GM20000 (cell line): Measurements from ENCODE around the gene ALB.

Experiments used
- DNase-seq: peaks from one replicate; pipeline ENCODE4 v3.0.0; 2012; ENCODE audit warnings: low spot score
- TF ChIP-seq, protein P1 (sequence below): IDR thresholded peaks from 2 replicates; pipeline ENCODE4 v1.5.1; 2012; ENCODE audit warnings: mild to moderate bottlenecking, control low read depth; ENCODE audit errors: extremely low read depth, missing control alignments

ALB gene

DNA sequence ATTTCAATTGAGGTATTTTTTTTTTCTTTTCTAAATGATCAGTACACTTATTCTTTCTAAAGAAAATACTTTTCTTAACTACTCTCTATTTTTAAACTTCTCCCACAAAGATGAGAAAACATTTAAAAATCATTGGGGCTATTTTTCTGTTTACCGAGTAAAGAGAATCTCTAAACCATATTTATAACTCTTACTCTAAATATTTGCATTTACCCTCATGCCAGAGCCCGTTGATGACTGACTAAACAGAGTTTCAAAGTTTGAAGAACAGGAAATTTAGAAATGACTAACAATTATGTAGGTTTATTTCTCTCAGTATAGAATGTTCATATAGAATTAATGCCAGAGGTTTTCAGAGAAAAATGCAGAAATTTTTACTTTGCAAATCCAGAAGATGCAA is 2.7 kb upstream of the ALB start:
- TF ChIP-seq, protein P1, sequence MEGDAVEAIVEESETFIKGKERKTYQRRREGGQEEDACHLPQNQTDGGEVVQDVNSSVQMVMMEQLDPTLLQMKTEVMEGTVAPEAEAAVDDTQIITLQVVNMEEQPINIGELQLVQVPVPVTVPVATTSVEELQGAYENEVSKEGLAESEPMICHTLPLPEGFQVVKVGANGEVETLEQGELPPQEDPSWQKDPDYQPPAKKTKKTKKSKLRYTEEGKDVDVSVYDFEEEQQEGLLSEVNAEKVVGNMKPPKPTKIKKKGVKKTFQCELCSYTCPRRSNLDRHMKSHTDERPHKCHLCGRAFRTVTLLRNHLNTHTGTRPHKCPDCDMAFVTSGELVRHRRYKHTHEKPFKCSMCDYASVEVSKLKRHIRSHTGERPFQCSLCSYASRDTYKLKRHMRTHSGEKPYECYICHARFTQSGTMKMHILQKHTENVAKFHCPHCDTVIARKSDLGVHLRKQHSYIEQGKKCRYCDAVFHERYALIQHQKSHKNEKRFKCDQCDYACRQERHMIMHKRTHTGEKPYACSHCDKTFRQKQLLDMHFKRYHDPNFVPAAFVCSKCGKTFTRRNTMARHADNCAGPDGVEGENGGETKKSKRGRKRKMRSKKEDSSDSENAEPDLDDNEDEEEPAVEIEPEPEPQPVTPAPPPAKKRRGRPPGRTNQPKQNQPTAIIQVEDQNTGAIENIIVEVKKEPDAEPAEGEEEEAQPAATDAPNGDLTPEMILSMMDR = no peak
- no peak for DNase-seq

- no peak for DNase-seq
- TF ChIP-seq, protein P1 = no peak
These were observed 370 bp downstream of the ALB start for GRCh38 chr4:73404457-73404856.

DNA sequence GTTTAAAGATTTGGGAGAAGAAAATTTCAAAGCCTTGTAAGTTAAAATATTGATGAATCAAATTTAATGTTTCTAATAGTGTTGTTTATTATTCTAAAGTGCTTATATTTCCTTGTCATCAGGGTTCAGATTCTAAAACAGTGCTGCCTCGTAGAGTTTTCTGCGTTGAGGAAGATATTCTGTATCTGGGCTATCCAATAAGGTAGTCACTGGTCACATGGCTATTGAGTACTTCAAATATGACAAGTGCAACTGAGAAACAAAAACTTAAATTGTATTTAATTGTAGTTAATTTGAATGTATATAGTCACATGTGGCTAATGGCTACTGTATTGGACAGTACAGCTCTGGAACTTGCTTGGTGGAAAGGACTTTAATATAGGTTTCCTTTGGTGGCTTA is 1.1 kb downstream of the ALB start:
- no peak for DNase-seq
- TF ChIP-seq, protein P1 = no peak

DNA sequence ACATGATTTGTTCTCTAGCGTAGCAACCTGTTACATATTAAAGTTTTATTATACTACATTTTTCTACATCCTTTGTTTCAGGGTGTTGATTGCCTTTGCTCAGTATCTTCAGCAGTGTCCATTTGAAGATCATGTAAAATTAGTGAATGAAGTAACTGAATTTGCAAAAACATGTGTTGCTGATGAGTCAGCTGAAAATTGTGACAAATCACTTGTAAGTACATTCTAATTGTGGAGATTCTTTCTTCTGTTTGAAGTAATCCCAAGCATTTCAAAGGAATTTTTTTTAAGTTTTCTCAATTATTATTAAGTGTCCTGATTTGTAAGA is 2.4 kb downstream of the ALB start:
- TF ChIP-seq, protein P1 = no peak
- no peak for DNase-seq

- no peak for DNase-seq
- TF ChIP-seq, protein P1 = no peak
These were observed 3.2 kb downstream of the ALB start for GRCh38 chr4:73407227-73407673.

- DNase-seq = no peak
- TF ChIP-seq, protein P1 = no peak
These were observed 4.2 kb downstream of the ALB start for GRCh38 chr4:73408181-73408867.

DNA sequence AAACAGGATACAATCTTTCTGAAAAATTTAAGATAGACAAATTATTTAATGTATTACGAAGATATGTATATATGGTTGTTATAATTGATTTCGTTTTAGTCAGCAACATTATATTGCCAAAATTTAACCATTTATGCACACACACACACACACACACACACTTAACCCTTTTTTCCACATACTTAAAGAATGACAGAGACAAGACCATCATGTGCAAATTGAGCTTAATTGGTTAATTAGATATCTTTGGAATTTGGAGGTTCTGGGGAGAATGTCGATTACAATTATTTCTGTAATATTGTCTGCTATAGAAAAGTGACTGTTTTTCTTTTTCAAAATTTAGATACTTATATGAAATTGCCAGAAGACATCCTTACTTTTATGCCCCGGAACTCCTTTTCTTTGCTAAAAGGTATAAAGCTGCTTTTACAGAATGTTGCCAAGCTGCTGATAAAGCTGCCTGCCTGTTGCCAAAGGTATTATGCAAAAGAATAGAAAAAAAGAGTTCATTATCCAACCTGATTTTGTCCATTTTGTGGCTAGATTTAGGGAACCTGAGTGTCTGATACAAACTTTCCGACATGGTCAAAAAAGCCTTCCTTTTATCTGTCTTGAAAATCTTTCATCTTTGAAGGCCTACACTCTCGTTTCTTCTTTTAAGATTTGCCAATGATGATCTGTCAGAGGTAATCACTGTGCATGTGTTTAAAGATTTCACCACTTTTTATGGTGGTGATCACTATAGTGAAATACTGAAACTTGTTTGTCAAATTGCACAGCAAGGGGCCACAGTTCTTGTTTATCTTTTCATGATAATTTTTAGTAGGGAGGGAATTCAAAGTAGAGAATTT is 5.2 kb downstream of the ALB start:
- DNase-seq = no peak
- TF ChIP-seq, protein P1 = no peak
